GM18873 (cell line): ENCODE data around the gene SCGB1A1.

ENCODE experiments used
- ATAC-seq: cut with Tn5 transposase; IDR thresholded peaks from one replicate; pipeline ENCODE4 v1.9.1; 2021; ENCODE audit warnings: mild to moderate bottlenecking, moderate library complexity, moderate number of reproducible peaks; ENCODE audit not compliant: unreplicated experiment, low FRiP score

The SCGB1A1 gene

DNA sequence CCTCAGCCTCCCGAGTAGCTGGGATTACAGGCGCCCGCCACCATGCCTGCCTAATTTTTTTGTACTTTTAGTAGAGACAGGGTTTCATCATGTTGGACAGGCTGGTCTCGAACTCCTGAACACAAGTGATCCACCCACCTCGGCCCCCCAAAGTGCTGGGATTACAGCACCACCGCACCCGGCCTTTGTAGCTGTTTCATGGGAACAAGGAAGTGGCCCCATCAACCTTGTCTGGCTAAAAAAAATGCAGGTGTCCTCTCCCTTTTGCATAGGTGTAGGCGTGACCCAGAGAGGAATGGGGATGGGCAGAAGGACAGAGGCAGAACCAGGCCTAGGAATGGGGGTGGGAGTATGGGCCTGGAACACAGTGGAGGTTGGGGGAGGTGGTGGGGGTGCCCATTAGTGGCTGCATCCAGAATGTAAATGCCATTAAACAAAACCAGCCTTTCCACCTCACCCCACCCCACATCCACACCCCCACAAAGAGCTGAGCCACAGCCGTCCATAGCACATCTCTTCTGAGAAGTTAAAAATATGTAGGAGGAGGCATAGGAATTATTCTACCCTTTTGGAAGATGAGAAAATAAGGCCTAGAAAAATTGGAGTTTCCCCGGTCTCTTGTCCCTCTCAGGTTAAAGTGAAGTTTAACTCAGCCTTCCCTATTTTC, 22.8 kb upstream of the SCGB1A1 start:
- ATAC-seq = no peak

DNA sequence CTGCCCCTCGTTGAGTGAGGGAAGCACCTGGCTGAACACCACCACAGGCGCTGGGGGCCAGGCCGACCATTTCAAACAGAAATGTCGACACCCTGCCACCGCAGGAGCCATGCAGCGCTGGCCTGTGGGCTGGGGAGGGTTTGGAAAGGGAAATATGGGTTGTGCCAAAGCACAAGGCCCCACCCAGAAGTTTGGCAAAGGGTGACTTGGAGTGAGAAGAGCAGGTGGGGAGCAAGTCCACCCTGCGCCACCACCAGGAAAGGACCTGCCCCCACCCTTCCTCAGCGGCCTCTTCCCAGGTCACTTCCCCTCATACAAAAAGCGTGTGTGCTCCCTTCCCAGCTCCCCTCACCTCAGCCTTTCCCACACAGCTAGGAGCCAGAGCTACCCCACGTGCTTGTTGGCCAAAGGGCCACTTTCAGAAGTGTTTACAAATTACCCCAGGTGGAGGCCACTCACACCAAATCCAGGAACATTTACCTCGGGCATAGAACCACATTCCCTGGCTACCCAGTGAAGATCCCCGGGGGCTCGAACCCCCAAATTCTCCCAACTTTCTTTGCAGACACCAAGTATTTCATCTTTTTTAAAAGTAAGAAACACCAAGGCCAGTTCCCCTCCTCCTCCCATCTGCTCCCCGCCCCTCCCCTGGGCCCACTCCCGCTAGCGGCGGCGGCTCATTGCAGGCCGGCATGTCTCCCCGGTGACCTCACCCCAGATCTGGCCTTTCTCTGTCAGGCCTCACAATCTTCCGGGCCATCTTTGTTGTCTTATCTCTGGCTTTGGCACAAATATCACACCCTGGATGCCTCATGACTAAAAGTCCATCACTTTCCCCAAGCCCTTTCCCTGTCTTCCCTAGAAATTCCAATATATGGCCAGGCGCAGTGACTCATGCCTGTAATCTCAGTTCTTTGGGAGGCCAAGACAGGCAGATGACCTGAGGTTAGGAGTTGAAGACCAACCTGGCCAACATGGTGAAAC, 20.5 kb upstream of the SCGB1A1 start:
- ATAC-seq = no peak

DNA sequence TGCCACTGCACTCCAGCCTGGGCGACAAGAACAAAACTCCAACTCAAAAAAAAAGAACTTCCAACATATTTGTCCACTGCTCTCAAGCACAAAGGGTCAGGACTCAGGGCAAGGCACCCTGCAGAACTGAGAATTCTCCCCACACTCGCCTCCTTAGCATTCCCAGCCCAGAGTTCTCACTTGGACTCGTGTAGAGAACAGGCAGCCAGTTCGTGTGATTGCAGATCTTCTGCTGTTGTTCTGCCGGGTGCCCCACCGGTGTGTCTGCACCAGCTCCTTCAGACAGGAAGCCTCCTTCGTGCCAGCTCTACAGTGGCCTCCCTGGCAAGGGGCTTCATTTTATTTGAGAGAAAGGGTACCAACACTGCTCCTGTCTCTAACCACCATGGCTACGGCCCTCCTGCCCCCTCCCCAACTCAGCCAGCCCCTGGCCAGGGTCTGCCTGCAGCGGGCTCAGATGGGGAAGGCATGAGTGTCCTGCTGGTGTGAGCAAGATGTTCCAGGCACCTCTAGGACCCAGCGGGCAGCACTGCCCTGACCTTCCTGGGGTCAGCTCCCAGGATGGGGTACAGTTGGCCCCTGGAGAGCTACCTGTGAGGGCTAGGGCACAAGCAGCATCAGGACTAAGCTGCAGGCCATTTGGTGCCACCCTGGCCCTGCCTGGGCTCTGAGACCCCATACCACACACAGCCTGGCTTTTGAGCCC, 19.5 kb upstream of the SCGB1A1 start:
- no peak for ATAC-seq

DNA sequence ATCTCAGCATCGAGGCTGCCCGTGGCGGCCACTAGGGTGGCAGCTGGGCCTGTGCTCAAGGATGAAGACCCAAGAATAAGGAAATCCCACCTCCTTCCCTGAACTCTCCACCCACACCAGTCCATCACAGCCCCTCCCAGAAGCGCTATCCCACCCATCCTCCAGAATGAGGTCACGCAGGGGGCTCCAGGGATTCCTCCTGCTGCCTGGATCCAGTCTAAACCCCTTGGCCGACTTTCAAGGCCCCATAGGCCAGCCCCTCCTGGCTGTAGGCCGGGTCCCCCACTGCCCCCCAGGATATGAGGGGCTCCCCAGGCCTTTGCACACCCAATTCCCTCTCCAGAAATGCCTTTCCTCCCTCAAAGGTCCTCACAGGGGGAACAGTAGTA, 19.0 kb upstream of the SCGB1A1 start:
- no peak for ATAC-seq

DNA sequence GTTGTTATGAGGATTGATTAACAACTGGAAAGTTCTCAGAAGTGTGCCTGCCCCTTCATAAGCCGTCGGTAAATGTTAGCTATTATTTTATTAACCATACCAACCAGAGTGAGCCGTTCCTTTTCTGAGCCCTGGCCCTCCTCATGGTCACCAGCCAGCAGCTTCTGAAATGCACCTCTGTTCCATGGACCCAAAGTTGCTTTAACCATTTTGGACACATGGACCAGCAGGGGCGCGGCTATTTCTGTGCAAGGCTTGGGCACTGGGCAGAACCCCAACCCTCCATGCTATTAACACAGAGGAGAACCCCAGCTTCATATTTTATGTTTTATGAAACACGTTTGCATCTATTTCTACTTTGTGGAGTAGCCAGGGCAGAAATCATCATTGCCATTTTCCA, 18.6 kb upstream of the SCGB1A1 start:
- no peak for ATAC-seq

DNA sequence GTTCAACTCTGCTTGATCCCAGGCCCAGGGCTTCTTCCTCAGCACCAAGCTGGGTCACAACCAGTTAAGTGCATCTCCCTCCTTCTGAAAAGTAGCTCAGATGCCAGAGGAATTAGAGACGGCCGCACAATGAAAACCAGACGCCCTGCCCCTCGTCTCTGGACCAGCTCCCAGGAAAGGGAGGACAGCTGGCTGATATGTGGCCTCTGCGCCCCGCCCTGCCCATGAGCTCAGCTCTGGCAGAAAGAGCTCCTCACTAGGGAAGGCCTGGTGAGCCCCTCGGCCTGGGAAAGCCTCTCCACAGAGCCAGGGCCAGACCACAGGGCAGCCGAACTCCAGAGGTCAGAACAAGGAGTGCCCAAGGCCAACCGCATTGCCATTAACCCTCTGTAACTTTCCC, 18.1 kb upstream of the SCGB1A1 start:
- ATAC-seq = no peak

DNA sequence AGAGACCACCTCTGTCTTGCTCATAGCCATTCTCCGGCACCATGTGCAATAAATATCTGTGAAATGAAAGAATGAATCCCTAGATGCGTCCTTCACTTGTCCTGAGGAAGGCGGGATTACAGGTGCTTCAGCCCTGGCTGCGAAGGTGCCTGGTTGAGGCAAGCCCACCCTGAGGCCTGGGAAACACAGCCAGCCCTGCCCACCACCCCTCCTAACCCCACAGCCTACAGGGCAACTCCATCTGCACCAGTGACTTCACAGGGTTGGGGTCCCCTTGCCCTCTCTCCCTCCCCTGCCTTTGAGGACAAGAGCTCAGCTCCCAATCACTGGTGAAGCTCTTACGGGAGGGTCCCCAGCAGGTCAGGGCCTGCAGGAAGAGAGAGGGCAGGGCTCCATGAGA, 17.5 kb upstream of the SCGB1A1 start:
- ATAC-seq = no peak

DNA sequence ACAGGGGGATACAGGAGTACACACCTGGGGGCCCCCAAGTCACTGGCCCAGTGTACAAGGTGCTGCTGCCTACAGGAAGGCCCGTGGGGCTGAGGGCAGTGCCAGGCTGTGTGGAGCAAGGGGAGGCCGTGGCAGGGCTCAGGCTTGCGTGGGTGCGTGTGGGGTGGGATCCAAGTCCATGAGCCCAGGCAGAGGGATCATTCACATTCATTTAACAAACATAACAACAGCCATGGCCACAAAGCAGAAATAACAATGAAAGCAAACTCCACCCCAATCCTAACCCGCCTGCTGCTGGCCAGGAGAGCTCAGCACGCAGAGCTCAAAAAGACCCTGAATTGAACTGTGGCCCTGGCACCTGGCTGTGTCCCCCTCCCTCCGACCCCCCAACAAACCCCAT, 17.0 kb upstream of the SCGB1A1 start:
- no peak for ATAC-seq

DNA sequence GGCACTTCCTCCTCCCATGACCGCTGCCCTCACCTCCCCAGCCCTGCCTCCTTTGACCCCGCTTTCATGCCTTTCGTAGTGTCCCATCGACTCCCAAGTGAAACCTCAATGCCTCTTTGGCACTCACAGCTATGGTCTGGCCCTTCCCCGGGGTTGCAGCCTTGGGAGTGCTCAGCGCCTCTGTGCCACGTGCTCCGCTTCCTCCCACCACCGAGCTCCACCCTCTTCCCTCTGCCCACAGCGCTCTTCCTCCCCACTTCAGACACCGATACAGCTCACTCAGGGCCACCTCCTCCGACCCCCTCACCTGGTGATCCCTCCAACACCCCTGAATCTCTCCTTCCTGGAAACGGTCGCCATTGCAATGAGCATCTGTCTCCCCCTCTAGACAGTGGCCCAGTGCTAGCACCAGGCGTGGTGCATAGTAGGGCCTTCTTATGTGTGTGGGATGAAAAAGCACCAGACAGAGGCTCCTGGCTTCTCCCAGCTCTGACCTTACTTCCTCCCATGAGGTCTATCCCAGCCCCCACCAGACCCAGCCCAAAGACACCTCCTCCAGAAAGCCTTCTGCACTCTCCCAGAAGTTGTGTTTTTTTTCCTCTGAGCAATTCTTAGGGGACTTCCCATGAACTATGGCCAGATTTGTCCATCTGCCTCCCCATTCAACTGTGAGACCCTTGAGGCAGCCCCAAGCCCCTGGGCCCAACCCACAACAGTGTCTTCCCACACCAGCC, 16.4 kb upstream of the SCGB1A1 start:
- ATAC-seq = no peak

DNA sequence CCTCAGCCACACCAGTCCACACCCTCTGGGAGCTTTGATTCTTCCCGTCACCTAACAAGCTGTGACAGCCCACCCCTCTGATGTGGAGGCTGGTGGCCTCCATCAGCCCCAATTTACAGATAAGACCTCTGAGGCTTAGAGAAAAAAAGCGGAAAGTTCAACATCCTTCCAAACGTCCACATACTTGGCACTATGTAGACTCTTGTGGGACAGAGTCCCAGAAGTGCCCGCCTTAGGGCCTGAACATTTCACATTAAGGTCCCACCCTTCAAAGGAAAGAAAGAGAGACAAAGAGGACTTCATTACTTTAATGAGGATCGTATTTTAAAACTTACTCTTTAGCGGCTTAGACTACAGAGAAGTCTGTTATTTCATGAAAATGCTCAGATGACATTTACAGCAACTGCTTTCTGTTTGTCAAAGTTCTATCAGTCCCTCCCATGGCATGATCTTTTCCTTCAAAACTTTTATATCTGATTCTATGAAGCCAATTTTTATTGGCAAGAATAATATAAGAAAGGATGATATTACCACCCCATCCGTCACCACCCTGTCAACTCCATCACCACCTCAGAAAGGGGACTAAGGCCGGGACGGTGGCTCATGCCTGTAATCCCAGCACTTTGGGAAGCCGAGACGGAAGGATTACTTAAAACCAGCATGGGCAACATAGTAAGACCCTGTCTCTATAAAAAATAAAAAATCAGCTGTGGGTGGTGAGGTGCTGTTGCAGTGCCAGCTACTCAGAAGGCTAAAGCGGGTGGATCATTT, 15.7 kb upstream of the SCGB1A1 start:
- no peak for ATAC-seq

DNA sequence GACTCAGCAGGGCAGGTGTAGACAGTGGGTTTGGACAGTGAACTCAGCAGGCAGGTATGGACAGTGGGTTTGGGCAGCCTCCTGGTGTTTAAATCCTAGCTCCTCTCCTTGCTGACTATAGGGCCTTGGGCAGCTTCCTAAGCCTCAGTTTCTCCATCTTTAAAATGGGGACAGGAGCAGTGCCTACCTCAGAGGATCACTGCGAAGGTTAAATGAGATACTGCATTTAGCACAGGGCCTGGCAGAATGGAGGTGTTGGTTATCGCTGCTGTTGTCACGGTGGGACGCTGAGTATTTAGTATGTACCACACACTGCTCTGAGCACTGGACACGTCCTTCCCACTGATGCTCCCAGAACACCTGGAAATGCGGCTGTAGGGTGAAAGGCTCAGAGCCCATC, 14.4 kb upstream of the SCGB1A1 start:
- no peak for ATAC-seq

DNA sequence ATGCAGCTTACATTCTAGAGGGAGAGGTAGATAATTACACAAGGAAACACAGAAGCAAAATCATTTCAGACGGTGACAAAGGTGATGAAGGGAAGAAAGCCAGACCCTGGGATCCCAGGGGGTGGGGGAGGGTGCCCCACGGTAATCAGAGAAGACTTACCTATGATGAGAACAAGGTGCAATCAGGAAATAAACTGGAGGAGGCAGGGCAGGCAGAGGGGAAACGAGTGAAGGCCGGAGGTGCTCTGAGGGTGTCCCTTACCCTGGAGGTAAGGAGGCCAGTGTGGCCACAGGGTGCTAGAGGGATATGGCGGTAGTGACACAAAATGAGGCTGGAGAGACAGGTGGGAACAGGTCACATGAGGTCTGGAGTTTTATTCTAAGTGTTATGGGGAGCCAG, 13.9 kb upstream of the SCGB1A1 start:
- ATAC-seq = no peak

DNA sequence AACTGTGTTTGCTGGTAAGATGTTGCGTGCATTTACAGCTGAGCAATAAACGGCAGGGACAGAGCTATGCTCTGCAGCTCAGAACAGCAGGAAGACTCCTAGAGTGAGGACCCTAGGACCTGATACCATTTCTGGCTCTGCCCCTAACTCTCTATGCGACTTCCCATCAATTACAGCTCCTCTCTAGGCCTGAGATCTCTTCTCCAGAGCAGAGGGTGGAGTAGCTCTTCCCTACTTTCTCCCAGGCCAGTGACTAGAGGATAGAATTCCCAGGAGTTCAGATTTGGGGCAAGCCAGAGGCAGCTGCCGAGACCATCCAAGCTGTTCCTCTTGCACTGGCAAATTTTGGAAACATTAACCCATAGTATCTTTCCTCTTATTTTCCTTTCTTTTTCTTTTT, 12.8 kb upstream of the SCGB1A1 start:
- no peak for ATAC-seq

DNA sequence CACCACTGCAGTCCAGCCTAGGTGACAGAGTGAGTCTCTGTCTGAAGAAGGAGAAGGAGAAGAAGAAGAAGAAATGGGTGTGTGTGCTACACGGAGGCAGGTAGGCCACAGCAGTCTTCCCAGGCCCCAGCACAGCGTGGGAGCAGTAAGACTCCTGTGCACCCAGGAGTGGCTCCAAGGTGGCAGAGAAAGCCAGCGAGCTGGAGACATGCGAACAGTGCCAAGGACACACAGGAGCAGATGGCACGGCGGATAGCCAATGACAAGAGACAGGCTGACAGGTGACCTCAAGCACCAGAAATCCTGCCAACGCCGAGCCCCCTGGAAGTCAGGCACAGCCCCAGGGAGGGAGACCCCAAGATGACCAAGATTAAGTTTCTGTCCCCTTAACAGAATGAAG, 9.0 kb upstream of the SCGB1A1 start:
- no peak for ATAC-seq

DNA sequence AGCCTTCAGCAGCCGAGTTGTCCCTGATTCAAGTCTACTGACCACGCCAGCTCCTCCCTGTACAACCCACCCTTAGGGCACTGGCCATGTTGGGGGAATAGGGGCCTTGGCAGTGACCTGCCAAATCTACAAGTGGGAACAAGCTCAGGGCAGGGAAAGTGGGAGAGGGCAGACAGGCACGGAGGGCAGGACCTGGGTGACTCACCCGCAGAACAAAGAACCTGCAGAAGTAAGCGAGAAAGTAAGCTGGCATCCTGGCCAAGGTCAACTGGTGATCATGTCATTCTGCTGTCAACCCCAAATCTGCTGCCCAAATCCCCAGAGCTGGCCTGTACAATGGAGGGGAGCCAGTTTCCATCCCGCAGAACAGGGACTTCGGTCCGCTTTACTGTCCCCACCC, 7.9 kb upstream of the SCGB1A1 start:
- no peak for ATAC-seq

DNA sequence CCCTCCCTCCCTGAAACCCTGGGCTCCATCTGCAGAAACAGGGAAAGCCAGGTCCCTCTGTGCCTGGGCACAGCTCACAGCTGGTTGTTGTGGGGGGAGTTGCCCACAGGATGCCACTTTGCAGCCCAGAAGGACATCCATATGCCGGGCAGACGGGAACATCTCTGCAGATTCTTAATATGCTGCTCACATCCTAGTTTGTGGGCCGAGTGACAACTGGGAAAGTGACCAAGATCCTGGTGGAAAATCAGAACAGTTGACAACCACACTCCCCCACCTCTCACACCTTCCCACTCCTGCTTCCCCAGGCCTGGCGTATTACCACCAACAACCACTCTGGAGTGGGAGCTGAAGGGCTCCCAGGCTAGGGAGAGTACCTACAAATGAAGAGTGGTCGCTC, 7.3 kb upstream of the SCGB1A1 start:
- no peak for ATAC-seq

DNA sequence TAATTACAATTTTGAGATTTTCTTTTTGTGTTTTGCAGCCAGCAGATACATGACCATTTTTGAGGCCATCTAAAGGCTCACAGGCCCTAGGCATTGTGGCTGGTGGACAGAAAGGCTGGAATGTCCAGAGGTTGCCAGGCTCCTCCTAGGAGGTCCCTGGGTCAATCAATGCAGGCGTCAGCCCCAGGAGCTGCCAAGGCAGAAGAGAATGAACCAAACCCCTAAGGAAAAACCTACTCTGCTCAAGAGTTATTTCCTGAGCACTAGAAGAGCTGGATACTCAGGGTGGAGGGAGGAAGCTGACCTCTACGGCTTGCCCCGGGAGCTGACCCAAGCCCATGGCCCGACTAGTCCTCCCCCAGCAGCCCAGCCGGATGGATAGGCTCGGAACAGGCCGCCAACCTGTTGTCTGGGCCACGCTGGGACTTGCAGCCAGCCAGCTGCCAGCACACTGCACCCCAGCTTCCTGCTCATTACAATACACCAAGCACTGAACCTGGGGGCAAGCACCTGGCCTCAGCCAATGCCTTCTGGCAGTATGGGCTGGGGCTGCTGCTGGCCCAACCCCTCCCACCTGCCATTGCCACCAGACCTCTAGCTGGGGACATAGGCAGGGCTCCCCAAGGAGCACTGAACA, 5.7 kb upstream of the SCGB1A1 start:
- ATAC-seq = no peak

DNA sequence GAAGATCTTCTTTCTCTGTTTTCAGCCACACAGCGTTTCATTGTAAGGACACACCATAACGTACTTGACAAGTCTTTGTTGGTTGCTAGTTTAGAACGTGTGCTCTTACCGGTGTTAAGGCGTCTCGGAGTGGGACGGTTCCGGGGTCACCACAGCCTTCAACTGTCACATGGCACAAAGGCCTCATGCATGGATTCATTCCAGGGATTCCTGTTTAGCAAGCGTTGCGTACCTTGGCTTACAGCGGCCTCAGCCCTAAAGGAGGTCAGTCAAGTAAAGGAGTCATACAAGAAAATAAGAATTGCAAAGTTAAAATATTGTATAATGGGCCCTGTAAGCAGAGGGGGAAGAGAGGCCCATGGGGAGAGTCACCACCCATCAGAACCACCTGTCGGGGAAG, 2.2 kb upstream of the SCGB1A1 start:
- no peak for ATAC-seq

DNA sequence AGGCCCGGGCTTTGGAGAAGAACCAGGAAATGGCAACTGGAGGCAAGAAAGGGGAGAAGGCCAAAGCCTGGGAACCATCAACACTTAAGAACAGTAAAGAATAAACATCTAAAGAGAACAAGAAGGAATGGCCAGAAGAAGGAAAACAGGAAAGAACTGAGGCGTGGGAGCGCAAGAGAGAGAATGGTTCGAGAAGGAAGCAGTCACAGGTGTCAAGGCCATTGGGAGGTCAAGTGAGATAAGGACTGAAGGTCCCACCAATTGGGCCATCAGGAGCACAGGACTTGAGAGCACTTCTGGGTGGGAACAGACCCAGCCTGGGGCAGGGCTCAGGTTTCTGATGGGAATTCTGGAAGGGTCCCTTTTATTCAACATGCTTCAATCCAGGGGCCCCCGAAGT, 697 bp upstream of the SCGB1A1 start:
- no peak for ATAC-seq
